ENCODE measurements around the gene CCDC181. TPM values are rescaled to one million over a fixed set of nuclear protein-coding genes. Genes with fewer than 3 reads are reported as not detected.
A peak's percentile ranks its signal among the peaks of the same experiment; 100 is the strongest.

Gene CCDC181
- total and polyA plus RNA-seq, 2 of the 8 experiments (the other 6 are each of a cell fraction or from before 2014, with no cell fraction given): 1.2 to 3.7 TPM

DNA sequence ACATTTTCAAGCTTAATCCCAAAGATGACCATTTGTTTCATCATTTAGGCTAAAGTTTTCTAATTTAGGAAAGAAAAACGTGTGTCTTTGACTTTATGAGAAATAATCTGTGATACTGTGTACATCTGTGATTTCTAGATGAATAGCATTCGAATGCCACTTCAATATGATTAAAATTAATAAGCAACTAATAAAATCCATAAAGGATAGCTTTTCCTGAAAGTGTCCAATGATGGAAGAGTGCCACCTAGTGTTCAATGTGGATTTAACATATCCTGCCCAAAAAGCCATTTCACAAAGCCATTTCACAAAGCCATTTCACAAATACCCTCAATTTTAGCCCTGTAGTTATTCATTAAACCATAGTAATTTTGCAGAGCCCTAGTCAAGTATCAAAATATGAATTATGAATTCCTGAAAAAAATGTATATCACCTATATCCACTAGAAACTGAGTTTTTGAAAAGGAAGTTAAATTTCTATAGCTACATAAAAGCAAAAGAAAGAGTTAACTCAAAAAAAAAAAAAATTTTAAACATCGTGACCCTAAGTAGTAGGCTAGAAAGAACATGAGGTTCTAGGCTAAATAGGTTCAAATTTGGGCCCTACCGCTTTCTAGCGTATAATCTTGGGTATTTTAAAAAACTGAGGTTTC lies 78.8 kb downstream of the CCDC181 start:
- DNase-seq (ENCODE audit: low read depth in 1 of 2, low spot score in 2 of 2): no peak

More for the DNA sequence above, 78.8 kb downstream of the CCDC181 start:
- Histone ChIP-seq H3K14ac (ENCODE audit: insufficient read length) (no peak overlapping the region), H3K9me3 (ENCODE audit: insufficient read depth in 2 of 2, low read depth in 1 of 2, low read length in 1 of 2) (no peaks in the 10 kb centered on the region), H3K79me2 (ENCODE audit: control insufficient read depth in 1 of 2, insufficient read depth in 2 of 2, low read length in 2 of 2) (0 out of 4 replicates have a peak, but pooled peaks cover 0 to 3% of the 10 kb centered on the region in 2 experiments), H3K23me2 (ENCODE audit: low read depth, low read length) (no peaks in the 10 kb centered on the region), H3K4me1 (replicated peaks in 1 of 4; ENCODE audit: control insufficient read depth in 3 of 4, insufficient read depth in 4 of 4, low read length in 3 of 4) (no peaks in the 10 kb centered on the region), H3K4me3 (ENCODE audit: extremely low read depth in 1 of 4, insufficient read depth in 2 of 4, low read depth in 3 of 4, low read length in 4 of 4) (no peak overlapping the region), H3K9ac (replicated peaks in 1 of 4; ENCODE audit: extremely low read depth in 1 of 4, low read depth in 3 of 4, low read length in 3 of 4) (no peak overlapping the region), H3K27me3 (replicated peaks in 1 of 4; ENCODE audit: control insufficient read depth in 3 of 4, extremely low read depth in 1 of 4, insufficient read depth in 3 of 4, low read length in 3 of 4) (no peaks in the 10 kb centered on the region), H3K4me2 (ENCODE audit: insufficient read depth in 1 of 2, low read depth in 2 of 2, low read length in 2 of 2) (no peak overlapping the region), H3K79me1 (ENCODE audit: low read depth, low read length) (no peaks in the 10 kb centered on the region), H2AK5ac (ENCODE audit: low read depth, low read length) (no peak overlapping the region), H3K18ac (ENCODE audit: extremely low read depth, low read length) (no peak overlapping the region), H2BK5ac (ENCODE audit: low read depth, low read length) (no peak overlapping the region), H2BK15ac (ENCODE audit: low read length) (no peak overlapping the region), H4K91ac (replicated peaks; ENCODE audit: insufficient read length, low read length) (no peak overlapping the region), H3K23ac (ENCODE audit: insufficient read length) (no peak overlapping the region), H3K27ac (ENCODE audit: low read depth, low read length) (no peak overlapping the region), H3K56ac (replicated peaks; ENCODE audit: insufficient read length, low read depth, low read length) (no peak overlapping the region), H3K4ac (replicated peaks; ENCODE audit: insufficient read length, low read depth, low read length) (no peak overlapping the region), H3K36me3 (ENCODE audit: control insufficient read depth in 2 of 4, insufficient read depth in 4 of 4, low read length in 3 of 4) (no peaks in the 10 kb centered on the region), H4K5ac (ENCODE audit: insufficient read length, low read depth, low read length) (no peak overlapping the region), H2AFZ (ENCODE audit: low read length) (no peak overlapping the region), H2BK12ac (ENCODE audit: low read depth, low read length) (no peak overlapping the region), H2BK20ac (ENCODE audit: low read length) (no peak overlapping the region), H2BK120ac (replicated peaks; ENCODE audit: low read depth, low read length) (no peak overlapping the region), H4K8ac (ENCODE audit: extremely low read depth, insufficient read depth, low read length) (no peak overlapping the region), H4K20me1 (replicated peaks in 1 of 2; ENCODE audit: control insufficient read depth in 1 of 2, insufficient read depth in 2 of 2, low read length in 2 of 2) (no peaks in the 10 kb centered on the region)
- WGBS, 2 experiments (ENCODE audit: extremely low coverage in 1 of 2, insufficient coverage in 1 of 2, insufficient read length in 1 of 2, insufficient replicate concordance in 2 of 2, low coverage in 1 of 2, low lambda C conversion rate in 2 of 2, missing lambda C conversion rate in 1 of 2): 54% methylated on average over 5 of the region's 5 CpGs; no CpG with 5 or more reads in 1 of the 2 experiments
- POLR2A ChIA-PET (ENCODE audit: partially characterized antibody): interaction anchor here (0.7 kb wide), 1 partner anchor 237 kb away, joined by 3 read pairs; no protein-coding TSS in a partner anchor
- CTCF ChIA-PET (ENCODE audit: partially characterized antibody): interaction anchor here (0.6 to 4.3 kb wide), 48 partner anchors 10 to 1006 kb away, joined by 3 to 36 read pairs (median 4); partner anchors contain the start of genes BLZF1, CCDC181 and NME7
- FAIRE-seq: peak; percentile 58
- TF ChIP-seq, protein P1, sequence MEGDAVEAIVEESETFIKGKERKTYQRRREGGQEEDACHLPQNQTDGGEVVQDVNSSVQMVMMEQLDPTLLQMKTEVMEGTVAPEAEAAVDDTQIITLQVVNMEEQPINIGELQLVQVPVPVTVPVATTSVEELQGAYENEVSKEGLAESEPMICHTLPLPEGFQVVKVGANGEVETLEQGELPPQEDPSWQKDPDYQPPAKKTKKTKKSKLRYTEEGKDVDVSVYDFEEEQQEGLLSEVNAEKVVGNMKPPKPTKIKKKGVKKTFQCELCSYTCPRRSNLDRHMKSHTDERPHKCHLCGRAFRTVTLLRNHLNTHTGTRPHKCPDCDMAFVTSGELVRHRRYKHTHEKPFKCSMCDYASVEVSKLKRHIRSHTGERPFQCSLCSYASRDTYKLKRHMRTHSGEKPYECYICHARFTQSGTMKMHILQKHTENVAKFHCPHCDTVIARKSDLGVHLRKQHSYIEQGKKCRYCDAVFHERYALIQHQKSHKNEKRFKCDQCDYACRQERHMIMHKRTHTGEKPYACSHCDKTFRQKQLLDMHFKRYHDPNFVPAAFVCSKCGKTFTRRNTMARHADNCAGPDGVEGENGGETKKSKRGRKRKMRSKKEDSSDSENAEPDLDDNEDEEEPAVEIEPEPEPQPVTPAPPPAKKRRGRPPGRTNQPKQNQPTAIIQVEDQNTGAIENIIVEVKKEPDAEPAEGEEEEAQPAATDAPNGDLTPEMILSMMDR (IDR thresholded peaks at IDR 0.05; ENCODE audit: control extremely low read depth in 1 of 3, insufficient read depth in 1 of 3, low read depth in 1 of 3, low read length in 3 of 3): peak in 2 of 3 experiments; percentile 39 to 59; a peak in 2 of 4 replicates
- TF ChIP-seq CHD1 (IDR thresholded peaks at IDR 0.05; ENCODE audit: low read depth, low read length) (no peak), BCL11A (IDR thresholded peaks at IDR 0.05; ENCODE audit: low read depth in 2 of 2, low read length in 2 of 2) (no peak), RAD21 (IDR thresholded peaks at IDR 0.05 in 1 of 2, conservative IDR thresholded peaks at IDR 0.05 in 1 of 2; ENCODE audit: low read depth in 2 of 2, low read length in 2 of 2) (peak; percentile 86)
